Measurements from ENCODE around the gene HYAL2. TPM values are rescaled to one million over a fixed set of nuclear protein-coding genes. Genes with fewer than 3 reads are reported as not detected.
A peak's percentile ranks its signal among the peaks of the same experiment; 100 is the strongest.

HYAL2 gene
- total RNA-seq, 3 donors from 2014 or later: 66.0 to 215 (median 96.0) TPM

GRCh38 chr3:50294492-50295403, 27.8 kb downstream of the HYAL2 start:
- peaks cover 5 to 16% of the 10 kb centered on the region in 2 donors for H3K4me1 ChIP-seq
- H3K36me3 ChIP-seq: no peaks in the 10 kb centered on the region
- H3K4me3 ChIP-seq: no peak overlapping the region
- no peaks in the 10 kb centered on the region for H3K27me3 ChIP-seq
- intact Hi-C loops (cut with DNase I; ENCODE audit: low total_unique reads): loop anchor here (5.0 kb wide), 2 partner anchors 862 to 1043 kb away; no protein-coding TSS in a partner anchor
- no peaks in the 10 kb centered on the region for H3K9me3 ChIP-seq
- TF ChIP-seq POLR2AphosphoS5 (IDR thresholded peaks at IDR 0.05) (no peak), POLR2A (IDR thresholded peaks at IDR 0.05) (no peak), CTCF (IDR thresholded peaks at IDR 0.05) (no peak)
- DNase-seq (ENCODE audit: low spot score in 2 of 2): no peak
- H3K27ac ChIP-seq: no peak overlapping the region

GRCh38 chr3:50294089-50294488, 28.5 kb downstream of the HYAL2 start:
- no peaks in the 10 kb centered on the region for H3K9me3 ChIP-seq
- H3K27ac ChIP-seq: no peak overlapping the region
- H3K4me3 ChIP-seq: no peak overlapping the region
- no peak for DNase-seq (ENCODE audit: low spot score in 2 of 2)
- no peaks in the 10 kb centered on the region for H3K36me3 ChIP-seq
- intact Hi-C loops (cut with DNase I; ENCODE audit: low total_unique reads): no loop called here
- H3K4me1 ChIP-seq: peaks cover 5 to 16% of the 10 kb centered on the region in 2 donors
- no peaks in the 10 kb centered on the region for H3K27me3 ChIP-seq
- TF ChIP-seq CTCF (IDR thresholded peaks at IDR 0.05): no peak
- TF ChIP-seq POLR2AphosphoS5 (IDR thresholded peaks at IDR 0.05): no peak
- no peak for TF ChIP-seq POLR2A (IDR thresholded peaks at IDR 0.05)

GRCh38 chr3:50293079-50293801, 29.3 kb downstream of the HYAL2 start:
- H3K27me3 ChIP-seq: no peaks in the 10 kb centered on the region
- no peak for DNase-seq (ENCODE audit: low spot score in 2 of 2)
- H3K4me1 ChIP-seq: peaks cover 5 to 11% of the 10 kb centered on the region in 2 donors
- TF ChIP-seq CTCF (IDR thresholded peaks at IDR 0.05) (no peak), POLR2AphosphoS5 (IDR thresholded peaks at IDR 0.05) (no peak), POLR2A (IDR thresholded peaks at IDR 0.05) (no peak)
- H3K4me3 ChIP-seq: peak overlapping the region in 2 of 3 donors; percentile 96 to 98
- H3K27ac ChIP-seq: peak overlapping the region; percentile 92 to 96
- H3K36me3 ChIP-seq: no peaks in the 10 kb centered on the region
- no peaks in the 10 kb centered on the region for H3K9me3 ChIP-seq
- intact Hi-C loops (cut with DNase I; ENCODE audit: low total_unique reads): no loop called here

GRCh38 chr3:50292159-50293078, 30.1 kb downstream of the HYAL2 start, which contains the start of gene IFRD2:
IFRD2 (minus strand) TSS chr3:50292429; CDS start chr3:50292274, 155 bp downstream.
- Histone ChIP-seq H3K36me3 (no peaks in the 10 kb centered on the region), H3K9me3 (no peaks in the 10 kb centered on the region), H3K27ac (peak within 1 kb of the TSS; percentile 92 to 96), H3K27me3 (no peaks in the 10 kb centered on the region), H3K4me3 (peak within 1 kb of the TSS; percentile 96 to 99 (median 98)), H3K4me1 (peaks cover 5% of the 10 kb centered on the region in 2 donors)
- DNase-seq (ENCODE audit: low spot score in 2 of 2): peak; percentile 96 to 97
- TF ChIP-seq CTCF (IDR thresholded peaks at IDR 0.05): no peak
- TF ChIP-seq POLR2AphosphoS5 (IDR thresholded peaks at IDR 0.05): peak; percentile 66 to 94 (median 90)
- TF ChIP-seq POLR2A (IDR thresholded peaks at IDR 0.05): peak; percentile 53
- intact Hi-C loops (cut with DNase I; ENCODE audit: low total_unique reads): no loop called here
